ENCODE results near the gene UBE3B. TPM values are rescaled to one million over a fixed set of nuclear protein-coding genes. Genes with fewer than 3 reads are reported as not detected.

Gene UBE3B
- total RNA-seq, 4 donors from 2014 or later: 34.4 to 73.0 (median 71.6) TPM

- in situ Hi-C loops (cut with MboI; ENCODE audit: low pct_ligation_motif_present in 1 of 4, low pct_unique_long_range_greater_than_20kb in 1 of 4, low sequenced_read_pairs in 3 of 4) (no loop called here), intact Hi-C loops (cut with DNase I; ENCODE audit: low total_unique reads) (no loop called here)
- 63% methylated on average over 1 of the region's 1 CpG; no CpG with 5 or more reads in 1 of the 2 donors for WGBS, 2 donors (ENCODE audit: low coverage in 1 of 2)
- Histone ChIP-seq H3K27me3 (no peaks in the 10 kb centered on the region), H3K4me3 (no peak overlapping the region), H3K4me1 (no peaks in the 10 kb centered on the region), H3K9me3 (no peaks in the 10 kb centered on the region), H3K27ac (no peak overlapping the region), H3K36me3 (peaks cover 0 to 84% (median 34%) of the 10 kb centered on the region in 4 donors)
- TF ChIP-seq POLR2A (IDR thresholded peaks at IDR 0.05) (no peak), EP300 (IDR thresholded peaks at IDR 0.05; ENCODE audit: low read depth) (no peak), POLR2AphosphoS5 (IDR thresholded peaks at IDR 0.05) (no peak), CTCF (IDR thresholded peaks at IDR 0.05) (no peak)
- DNase-seq: no peak
These were observed 26.6 kb downstream of the UBE3B start for GRCh38 chr12:109504068-109504467.

GRCh38 chr12:109510196-109510595 is 32.8 kb downstream of the UBE3B start:
- Histone ChIP-seq H3K4me3 (no peak overlapping the region), H3K27ac (no peak overlapping the region), H3K9me3 (no peaks in the 10 kb centered on the region), H3K27me3 (no peaks in the 10 kb centered on the region), H3K4me1 (no peaks in the 10 kb centered on the region), H3K36me3 (peaks cover 0 to 66% (median 24%) of the 10 kb centered on the region in 4 donors)
- in situ Hi-C loops (cut with MboI; ENCODE audit: low pct_ligation_motif_present in 1 of 4, low pct_unique_long_range_greater_than_20kb in 1 of 4, low sequenced_read_pairs in 3 of 4): loop anchor here in 1 of 4 donors (10.0 kb wide), 1 partner anchor 265 kb away; no protein-coding TSS in a partner anchor
- TF ChIP-seq POLR2A (IDR thresholded peaks at IDR 0.05) (no peak), CTCF (IDR thresholded peaks at IDR 0.05) (no peak), POLR2AphosphoS5 (IDR thresholded peaks at IDR 0.05) (no peak), EP300 (IDR thresholded peaks at IDR 0.05; ENCODE audit: low read depth) (no peak)
- intact Hi-C loops (cut with DNase I; ENCODE audit: low total_unique reads): no loop called here
- DNase-seq: no peak
- 91% methylated on average over 15 of the region's 15 CpGs; no CpG with 5 or more reads in 1 of the 2 donors for WGBS, 2 donors (ENCODE audit: low coverage in 1 of 2)

GRCh38 chr12:109512608-109513007 is 35.2 kb downstream of the UBE3B start:
- H3K4me1 ChIP-seq: no peaks in the 10 kb centered on the region
- intact Hi-C loops (cut with DNase I; ENCODE audit: low total_unique reads): no loop called here
- H3K36me3 ChIP-seq: peaks cover 0 to 67% (median 25%) of the 10 kb centered on the region in 4 donors
- H3K27ac ChIP-seq: no peak overlapping the region
- TF ChIP-seq POLR2AphosphoS5 (IDR thresholded peaks at IDR 0.05): no peak
- TF ChIP-seq POLR2A (IDR thresholded peaks at IDR 0.05): no peak
- no peak for TF ChIP-seq CTCF (IDR thresholded peaks at IDR 0.05)
- TF ChIP-seq EP300 (IDR thresholded peaks at IDR 0.05; ENCODE audit: low read depth): no peak
- 84% methylated on average over 1 of the region's 1 CpG; no CpG with 5 or more reads in 1 of the 2 donors for WGBS, 2 donors (ENCODE audit: low coverage in 1 of 2)
- no peak overlapping the region for H3K4me3 ChIP-seq
- in situ Hi-C loops (cut with MboI; ENCODE audit: low pct_ligation_motif_present in 1 of 4, low pct_unique_long_range_greater_than_20kb in 1 of 4, low sequenced_read_pairs in 3 of 4): loop anchor here in 1 of 4 donors (10.0 kb wide), 1 partner anchor 262 kb away; no protein-coding TSS in a partner anchor
- no peaks in the 10 kb centered on the region for H3K9me3 ChIP-seq
- no peaks in the 10 kb centered on the region for H3K27me3 ChIP-seq
- DNase-seq: no peak

- WGBS, 2 donors (ENCODE audit: low coverage in 1 of 2): 74 to 86% methylated on average over 5 to 8 of the region's 8 CpGs
- no peaks in the 10 kb centered on the region for H3K4me1 ChIP-seq
- intact Hi-C loops (cut with DNase I; ENCODE audit: low total_unique reads) (no loop called here), in situ Hi-C loops (cut with MboI; ENCODE audit: low pct_ligation_motif_present in 1 of 4, low pct_unique_long_range_greater_than_20kb in 1 of 4, low sequenced_read_pairs in 3 of 4) (loop anchor here in 1 of 4 donors (10.0 kb wide), 1 partner anchor 262 kb away; no protein-coding TSS in a partner anchor)
- no peak for DNase-seq
- H3K27me3 ChIP-seq: no peaks in the 10 kb centered on the region
- H3K36me3 ChIP-seq: peaks cover 0 to 64% (median 27%) of the 10 kb centered on the region in 4 donors
- no peak overlapping the region for H3K4me3 ChIP-seq
- no peak overlapping the region for H3K27ac ChIP-seq
- TF ChIP-seq POLR2A (IDR thresholded peaks at IDR 0.05) (no peak), CTCF (IDR thresholded peaks at IDR 0.05) (no peak), EP300 (IDR thresholded peaks at IDR 0.05; ENCODE audit: low read depth) (no peak), POLR2AphosphoS5 (IDR thresholded peaks at IDR 0.05) (no peak)
- H3K9me3 ChIP-seq: no peaks in the 10 kb centered on the region
These were observed 35.6 kb downstream of the UBE3B start for GRCh38 chr12:109513051-109513450.
